ENCODE measurements around the gene ROBO2.

The ROBO2 gene

DNA sequence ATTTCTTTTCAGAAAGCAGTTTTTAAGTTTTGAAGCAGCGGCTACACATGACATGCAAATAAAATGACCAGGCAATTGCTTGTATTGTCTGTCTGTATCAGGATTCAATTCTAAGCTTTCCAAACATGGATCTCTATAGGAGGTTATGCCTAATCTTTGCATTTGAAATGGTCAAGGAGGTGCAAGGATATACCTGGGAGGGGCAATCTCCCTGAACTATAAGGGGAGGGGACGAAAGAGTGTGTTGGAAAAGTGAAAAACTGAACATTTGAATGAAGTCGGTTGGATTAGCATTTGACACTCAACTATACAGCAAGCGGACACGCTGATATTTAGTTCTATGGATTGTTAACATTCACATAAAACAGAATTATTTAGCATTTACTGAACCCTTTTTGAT, 11.7 kb downstream of the ROBO2 start:
- in situ Hi-C loops (cut with HindIII; ENCODE audit: low pct_ligation_motif_present, low pct_unique_long_range_greater_than_20kb, low sequenced_read_pairs): no loop called here
- DNase-seq: no peak

DNA sequence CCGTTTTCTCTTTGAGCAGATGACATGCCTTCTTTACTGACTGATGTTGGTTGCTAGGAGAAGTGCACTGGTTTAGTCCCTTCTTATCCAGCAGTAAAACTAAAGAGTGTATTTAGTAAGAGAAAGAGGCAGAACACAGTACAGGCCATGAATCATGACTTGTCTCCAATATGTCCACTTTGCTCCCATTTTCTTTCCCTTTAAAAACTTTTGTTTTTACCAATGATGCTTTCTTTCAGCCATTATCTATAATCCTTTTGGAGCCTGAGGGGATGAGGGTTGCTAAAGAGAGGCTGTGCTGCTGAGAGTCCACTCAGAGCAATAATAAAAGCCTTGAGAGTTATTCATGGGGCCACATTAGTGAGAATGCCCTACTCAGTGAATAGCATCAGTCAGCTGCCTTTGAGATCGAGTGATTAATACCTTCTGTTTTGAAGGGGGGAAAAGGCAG, 12.2 kb downstream of the ROBO2 start:
- in situ Hi-C loops (cut with HindIII; ENCODE audit: low pct_ligation_motif_present, low pct_unique_long_range_greater_than_20kb, low sequenced_read_pairs): no loop called here
- no peak for DNase-seq

DNA sequence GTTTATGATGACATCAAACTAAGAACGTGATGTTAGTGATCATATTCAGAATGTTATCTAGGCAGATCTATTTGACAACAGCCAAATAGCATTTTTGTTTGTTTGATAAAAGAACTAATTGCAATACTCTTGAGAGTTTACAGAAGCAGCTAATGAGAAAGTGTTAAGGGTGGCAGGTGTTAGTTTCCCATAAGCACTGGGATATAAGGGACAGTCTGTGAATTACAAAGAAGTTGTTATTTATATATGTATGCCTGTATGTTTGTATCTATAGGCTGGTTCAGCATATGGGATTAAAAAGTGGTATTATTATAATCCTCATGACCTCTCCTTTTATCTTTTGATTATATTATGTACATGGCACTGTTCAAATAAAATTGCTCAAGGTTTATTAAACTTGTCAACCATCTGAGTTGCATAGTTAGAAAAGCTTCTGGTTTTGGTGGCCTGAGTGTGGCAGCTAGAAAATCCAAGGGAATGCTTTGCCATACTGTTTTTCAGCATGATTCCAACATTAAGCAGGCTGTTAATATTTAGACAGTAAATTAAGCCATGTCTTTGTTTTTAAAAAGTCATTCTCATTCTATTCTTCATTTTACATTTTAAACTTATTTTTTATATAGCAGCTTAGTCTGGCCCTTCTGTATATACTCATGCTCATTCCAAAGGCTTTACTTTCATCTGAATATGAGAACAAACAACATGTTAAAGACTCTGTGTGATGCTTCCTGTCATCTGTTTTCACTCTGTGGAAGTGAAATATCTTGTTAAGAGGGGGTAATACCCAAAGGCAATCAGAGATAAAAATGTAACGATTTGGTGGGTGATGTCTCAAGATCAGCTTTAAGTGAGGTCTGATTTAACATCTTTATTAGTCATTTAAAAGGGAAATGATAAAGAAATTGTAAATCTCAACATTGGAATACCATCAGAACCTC, 13.1 kb downstream of the ROBO2 start:
- no peak for DNase-seq
- in situ Hi-C loops (cut with HindIII; ENCODE audit: low pct_ligation_motif_present, low pct_unique_long_range_greater_than_20kb, low sequenced_read_pairs): no loop called here

DNA sequence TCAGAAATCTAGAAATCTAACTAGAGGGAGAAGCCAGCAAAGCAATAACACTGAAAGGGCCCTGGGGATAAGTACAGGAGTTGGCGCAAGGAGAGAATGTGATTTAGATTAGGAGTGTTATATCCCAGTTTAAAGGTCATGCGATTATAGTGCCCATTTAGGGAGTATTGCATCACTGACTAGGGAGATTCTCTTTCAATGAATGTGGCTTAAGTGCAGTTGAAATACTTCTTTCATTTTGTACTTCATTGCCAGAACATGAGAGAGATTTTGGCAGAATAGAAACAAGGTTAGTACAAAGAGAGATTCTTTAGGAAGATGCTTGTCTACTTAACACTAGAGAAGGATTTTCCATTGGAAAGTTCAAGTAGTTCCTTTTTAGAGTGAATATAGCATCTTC, 13.9 kb downstream of the ROBO2 start:
- in situ Hi-C loops (cut with HindIII; ENCODE audit: low pct_ligation_motif_present, low pct_unique_long_range_greater_than_20kb, low sequenced_read_pairs): no loop called here
- DNase-seq: no peak

DNA sequence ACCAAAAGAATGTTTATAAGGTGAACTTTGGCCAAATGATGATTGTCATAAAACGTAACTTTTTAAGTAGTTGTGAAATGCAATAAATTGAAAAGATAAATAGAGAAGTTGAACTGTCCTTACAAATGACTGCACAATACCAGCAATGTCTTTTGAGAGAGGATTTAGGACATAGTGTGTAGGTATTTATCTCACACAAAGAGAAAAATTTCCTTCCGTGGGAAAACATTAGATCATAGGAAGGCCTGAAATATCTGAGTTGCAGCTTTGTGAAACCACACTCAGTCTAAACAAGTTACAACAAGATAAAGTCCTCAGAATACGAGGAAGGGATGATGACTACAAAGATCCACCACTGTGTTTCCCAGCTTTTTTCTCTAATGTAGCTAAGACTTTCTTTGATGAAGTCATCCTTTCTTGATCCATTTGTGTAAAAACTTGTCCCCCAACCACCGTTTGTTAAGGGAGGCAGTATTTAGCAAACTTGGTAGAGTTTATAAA, 16.0 kb downstream of the ROBO2 start:
- DNase-seq: no peak
- in situ Hi-C loops (cut with HindIII; ENCODE audit: low pct_ligation_motif_present, low pct_unique_long_range_greater_than_20kb, low sequenced_read_pairs): no loop called here

DNA sequence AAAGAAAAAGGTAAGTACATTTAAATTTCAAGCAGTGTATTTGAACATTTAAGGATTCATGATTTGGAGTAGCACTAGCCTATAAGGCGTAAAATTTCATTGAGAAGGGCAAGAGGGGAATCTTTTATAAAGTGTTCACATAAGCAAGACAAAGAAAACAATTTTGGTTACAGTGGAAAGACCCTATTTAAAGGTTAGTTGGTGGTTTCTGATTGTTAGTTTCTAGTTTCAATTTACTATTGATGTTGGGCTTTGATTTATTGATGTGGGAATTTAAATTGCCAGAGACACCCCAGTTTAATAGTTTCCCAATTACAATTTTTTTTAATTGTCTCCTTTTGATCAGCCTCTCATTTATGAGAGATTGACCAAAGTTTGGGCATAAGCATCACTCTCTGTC, 19.5 kb downstream of the ROBO2 start:
- in situ Hi-C loops (cut with HindIII; ENCODE audit: low pct_ligation_motif_present, low pct_unique_long_range_greater_than_20kb, low sequenced_read_pairs): no loop called here
- DNase-seq: no peak

DNA sequence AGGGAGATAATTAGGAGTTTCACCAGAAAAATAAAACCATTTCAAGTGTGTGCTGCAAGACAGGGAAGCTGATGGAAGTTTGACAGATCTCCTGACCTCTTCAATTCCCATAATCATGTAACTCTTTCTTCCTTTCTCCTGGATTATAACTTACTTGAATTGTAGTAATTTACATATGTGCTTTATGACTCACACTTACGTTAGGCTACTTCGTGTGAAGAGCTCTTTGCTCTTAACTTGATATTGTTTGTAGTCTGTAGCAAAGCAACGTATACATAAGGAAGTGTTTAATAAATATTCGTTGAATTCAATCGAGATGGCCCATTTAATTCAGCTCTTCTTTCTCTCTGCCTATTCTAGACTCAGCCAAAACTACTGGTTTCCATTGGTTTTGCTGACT, 23.5 kb downstream of the ROBO2 start:
- DNase-seq: no peak
- in situ Hi-C loops (cut with HindIII; ENCODE audit: low pct_ligation_motif_present, low pct_unique_long_range_greater_than_20kb, low sequenced_read_pairs): no loop called here

DNA sequence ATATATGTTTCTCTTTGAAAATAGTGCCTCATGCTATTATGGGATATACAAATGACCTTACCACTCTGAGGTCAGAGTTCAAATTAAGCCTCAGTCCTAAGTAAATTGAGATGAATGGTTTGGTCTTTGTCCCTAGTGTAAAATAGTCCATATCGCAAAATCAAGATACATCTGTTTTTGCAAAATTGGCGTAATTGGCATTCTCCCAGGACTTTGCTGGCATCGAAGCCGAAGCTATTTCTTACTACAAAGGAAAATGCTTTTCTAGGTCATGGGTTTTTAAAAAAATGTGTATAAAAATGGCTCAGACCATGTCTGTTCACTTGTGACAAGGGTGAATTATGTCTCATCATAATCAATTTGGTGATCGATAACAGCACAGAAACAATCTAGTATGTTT, 25.9 kb downstream of the ROBO2 start:
- in situ Hi-C loops (cut with HindIII; ENCODE audit: low pct_ligation_motif_present, low pct_unique_long_range_greater_than_20kb, low sequenced_read_pairs): no loop called here

DNA sequence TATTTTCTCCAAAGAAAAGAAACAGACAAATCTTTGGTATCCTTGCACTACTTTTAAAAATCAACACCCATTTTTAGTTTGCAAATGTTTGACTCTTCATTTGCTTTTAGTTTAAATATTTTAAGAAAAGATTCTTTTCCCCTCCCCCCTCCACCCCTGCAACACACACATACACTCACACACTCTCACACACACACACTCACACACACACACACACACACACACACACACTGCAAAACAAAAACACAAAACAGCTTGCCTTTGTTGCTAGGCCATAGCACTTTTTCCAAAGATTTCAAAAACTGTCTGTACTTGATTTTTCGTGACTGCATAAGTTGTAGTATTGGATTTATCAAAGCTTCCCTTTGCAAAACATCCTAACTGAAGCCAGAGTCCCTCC, 26.9 kb downstream of the ROBO2 start:
- in situ Hi-C loops (cut with HindIII; ENCODE audit: low pct_ligation_motif_present, low pct_unique_long_range_greater_than_20kb, low sequenced_read_pairs): no loop called here
- DNase-seq: no peak

More for the DNA sequence above, 25.9 kb downstream of the ROBO2 start:
- DNase-seq: no peak

DNA sequence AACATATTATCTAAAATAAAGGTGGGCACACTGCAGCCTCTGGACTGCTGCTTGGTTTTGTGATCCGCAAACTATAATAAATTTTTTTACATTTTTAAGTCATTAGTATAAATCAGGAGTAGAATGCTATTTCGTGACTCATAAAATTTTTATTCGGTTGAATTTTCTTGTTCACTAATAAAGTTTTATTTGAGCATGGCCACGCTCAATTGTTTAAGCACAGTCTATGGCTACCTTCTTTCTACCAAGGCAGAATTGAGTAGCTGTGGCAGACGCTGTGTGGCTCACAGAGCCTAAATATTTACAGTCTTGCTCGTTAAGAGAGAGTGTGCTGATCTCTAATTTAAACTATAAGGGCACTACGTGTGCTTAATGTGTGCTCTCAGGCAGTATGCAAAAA, 28.9 kb downstream of the ROBO2 start:
- in situ Hi-C loops (cut with HindIII; ENCODE audit: low pct_ligation_motif_present, low pct_unique_long_range_greater_than_20kb, low sequenced_read_pairs): no loop called here
- DNase-seq: no peak

DNA sequence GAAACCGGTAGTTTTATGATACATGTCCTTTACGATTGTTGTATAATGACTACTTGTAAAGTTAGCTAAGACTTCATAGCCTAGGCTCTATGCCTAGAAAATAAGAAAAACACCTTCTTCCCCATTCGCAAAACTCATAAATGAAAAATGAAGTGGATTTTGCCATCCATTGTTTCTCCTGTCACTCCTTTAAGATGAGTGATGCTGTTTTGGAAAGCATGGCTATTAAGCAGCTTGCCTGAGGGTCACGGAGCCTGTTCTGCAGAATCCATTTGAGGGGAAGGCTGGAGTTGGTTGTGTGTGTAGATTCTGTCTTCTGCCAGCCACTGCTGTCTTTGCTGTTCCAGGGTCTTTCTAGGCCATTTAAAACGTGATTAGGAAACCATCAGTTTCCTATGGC, 31.5 kb downstream of the ROBO2 start:
- DNase-seq: no peak
- in situ Hi-C loops (cut with HindIII; ENCODE audit: low pct_ligation_motif_present, low pct_unique_long_range_greater_than_20kb, low sequenced_read_pairs): no loop called here

DNA sequence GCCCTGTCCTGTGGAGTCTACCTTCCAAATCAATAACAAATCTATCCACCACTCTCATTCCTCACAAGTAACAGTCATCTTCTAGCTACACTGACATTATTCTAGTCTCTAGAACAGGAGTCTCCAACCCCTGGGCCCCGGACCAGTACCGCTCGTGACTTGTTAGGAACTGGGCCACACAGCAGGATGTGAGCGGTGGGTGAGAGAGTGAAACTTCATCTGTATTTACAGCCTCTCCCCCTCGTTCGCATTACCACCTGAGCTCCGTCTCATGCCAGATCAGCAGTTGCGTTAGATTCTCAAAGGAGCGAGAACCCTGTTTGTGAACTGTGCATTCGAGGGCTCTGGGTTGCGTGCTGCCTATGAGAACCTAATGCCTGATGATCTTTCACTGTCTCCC, 31.9 kb downstream of the ROBO2 start:
- no peak for DNase-seq
- in situ Hi-C loops (cut with HindIII; ENCODE audit: low pct_ligation_motif_present, low pct_unique_long_range_greater_than_20kb, low sequenced_read_pairs): no loop called here

DNA sequence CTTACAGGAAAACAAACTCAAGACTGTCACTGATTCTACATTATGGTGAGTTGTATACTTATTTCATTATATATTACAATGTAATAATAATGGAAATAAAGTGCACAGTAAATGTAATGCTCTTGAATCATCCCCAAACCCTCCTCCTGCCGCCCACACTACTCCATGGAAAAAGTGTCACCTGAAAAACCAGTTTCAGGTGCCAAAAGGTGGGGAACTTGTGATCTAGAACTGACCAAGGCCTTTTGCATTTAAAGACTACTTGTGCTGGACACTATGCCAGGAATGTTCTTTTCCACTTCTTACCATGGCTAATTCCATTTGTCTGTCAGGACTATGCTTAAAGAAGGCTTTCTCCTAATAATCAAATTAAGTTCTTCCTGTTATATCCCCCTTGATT, 32.3 kb downstream of the ROBO2 start:
- in situ Hi-C loops (cut with HindIII; ENCODE audit: low pct_ligation_motif_present, low pct_unique_long_range_greater_than_20kb, low sequenced_read_pairs): no loop called here

DNA sequence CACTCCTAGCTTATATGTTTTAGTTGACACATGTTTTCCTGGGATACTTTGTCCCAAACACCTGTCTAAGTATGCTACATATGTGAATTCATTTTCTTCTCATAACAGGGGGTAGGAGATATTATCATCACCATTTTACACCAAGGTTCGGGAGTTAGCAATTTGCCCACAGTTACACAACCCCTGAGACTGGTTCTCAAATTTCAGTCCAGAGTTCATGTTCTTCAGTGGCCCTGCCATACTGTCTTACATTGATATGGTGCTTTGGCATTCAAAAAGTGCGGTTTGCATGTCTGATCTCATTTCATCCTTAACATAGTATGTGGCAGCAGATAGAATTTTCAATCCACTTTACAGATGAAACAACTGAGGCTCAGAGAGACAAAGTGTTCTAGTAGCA, 38.4 kb downstream of the ROBO2 start:
- no peak for DNase-seq
- in situ Hi-C loops (cut with HindIII; ENCODE audit: low pct_ligation_motif_present, low pct_unique_long_range_greater_than_20kb, low sequenced_read_pairs): no loop called here

More for the DNA sequence above, 32.3 kb downstream of the ROBO2 start:
- DNase-seq: no peak

DNA sequence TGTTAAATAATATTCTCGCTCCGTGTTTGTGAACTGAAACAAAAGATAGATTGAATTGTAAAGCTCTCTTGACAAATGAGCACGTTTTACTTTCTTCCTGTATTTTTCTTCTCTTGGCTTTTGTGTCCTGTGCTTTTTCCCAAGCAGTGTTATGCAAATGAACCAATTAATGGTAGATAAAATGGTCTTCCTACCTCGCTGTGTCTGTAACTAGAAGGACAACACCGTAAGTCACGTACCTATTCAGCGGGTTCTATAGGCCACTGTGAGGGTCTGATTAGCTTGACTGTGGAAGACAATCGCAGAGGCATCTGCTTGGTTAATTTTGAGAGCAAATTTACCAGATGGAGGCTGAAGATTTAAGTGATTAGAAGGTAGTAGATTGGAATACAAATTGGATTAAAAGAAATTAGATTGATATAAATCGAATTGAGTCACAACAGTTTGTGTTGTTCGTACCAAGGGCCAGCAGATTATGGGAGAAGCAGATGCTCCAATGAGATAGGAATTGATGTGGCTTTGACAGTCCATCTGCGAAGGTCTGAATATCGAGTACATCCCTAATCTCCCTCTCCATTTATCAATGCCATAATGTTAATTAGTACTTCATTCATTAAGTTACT, 40.2 kb downstream of the ROBO2 start:
- in situ Hi-C loops (cut with HindIII; ENCODE audit: low pct_ligation_motif_present, low pct_unique_long_range_greater_than_20kb, low sequenced_read_pairs): no loop called here
- DNase-seq: no peak

DNA sequence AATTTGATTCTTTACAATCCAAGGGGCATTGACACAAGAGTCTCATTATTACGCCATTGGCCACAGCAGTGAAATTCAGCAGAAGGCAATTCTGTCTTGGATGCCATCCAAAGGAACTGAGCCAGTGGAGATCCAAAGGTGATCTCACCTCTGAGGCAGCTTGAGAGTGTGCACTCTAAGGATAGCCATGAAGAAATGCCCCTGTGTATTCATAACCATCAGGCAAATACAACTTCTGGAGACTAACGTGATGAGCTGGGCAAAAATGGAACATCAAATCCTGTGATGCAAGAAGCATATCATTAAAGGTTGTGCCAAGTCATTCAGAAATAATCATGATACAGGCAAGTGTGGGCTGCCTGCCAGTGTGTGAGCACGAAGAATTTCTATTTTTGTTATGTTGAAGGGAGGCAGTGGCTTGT, 41.4 kb downstream of the ROBO2 start:
- in situ Hi-C loops (cut with HindIII; ENCODE audit: low pct_ligation_motif_present, low pct_unique_long_range_greater_than_20kb, low sequenced_read_pairs): no loop called here
- DNase-seq: peak; percentile 46

DNA sequence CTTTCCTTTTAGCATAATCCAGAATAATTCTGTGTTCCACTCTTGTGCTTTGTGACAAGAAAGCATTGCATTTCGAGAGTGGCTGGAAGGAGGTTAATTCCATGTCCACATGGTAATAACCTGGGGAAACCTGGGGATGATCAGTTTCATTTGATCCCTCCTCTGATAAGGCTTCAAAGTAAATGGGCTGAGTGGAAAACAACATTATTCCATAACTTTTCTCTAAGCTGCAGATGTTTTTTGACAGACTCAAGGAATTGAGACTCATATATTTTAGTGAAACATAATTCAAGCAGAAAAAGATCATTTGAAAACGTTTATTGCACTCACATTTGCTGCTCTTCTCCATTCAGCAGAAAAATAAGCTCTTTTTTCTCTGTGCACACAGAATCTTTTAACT, 44.6 kb downstream of the ROBO2 start:
- in situ Hi-C loops (cut with HindIII; ENCODE audit: low pct_ligation_motif_present, low pct_unique_long_range_greater_than_20kb, low sequenced_read_pairs): no loop called here
- DNase-seq: no peak

DNA sequence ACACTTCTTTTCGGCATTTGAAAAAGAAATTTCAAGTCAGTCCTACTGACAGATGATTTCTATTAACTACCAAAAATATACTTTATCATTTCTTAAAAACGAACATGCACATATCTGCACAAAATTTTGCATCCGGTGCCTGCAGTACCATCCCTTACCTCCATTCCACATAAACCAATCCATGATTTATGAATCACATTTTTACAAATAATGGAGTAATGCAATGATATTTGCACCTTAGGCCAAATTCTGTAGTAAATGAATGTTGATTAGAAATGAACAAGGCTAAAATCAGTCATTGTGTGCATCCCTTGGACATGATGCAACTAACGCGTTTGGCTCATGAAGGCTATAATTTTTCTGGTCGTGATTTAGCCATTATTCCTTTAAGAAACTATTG, 46.5 kb downstream of the ROBO2 start:
- in situ Hi-C loops (cut with HindIII; ENCODE audit: low pct_ligation_motif_present, low pct_unique_long_range_greater_than_20kb, low sequenced_read_pairs): no loop called here
- DNase-seq: no peak

DNA sequence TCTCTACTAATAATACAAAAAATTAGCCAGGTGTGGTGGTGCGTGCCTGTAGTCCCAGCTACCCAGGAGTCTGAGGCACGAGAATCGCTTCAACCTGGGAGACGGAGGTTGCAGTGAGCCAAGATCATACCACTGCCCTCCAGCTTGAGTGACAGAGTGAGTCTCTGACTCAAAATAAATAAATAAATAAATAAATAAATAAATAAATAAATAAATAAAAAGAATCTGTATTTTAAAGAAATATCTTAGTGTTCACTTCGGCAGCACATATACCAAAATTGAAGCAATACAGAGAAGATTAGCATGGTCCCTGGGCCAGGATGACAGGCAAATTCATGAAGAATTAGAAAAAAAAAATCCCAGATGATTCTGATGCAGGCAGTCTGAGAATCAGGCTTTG, 51.9 kb downstream of the ROBO2 start:
- no peak for DNase-seq
- in situ Hi-C loops (cut with HindIII; ENCODE audit: low pct_ligation_motif_present, low pct_unique_long_range_greater_than_20kb, low sequenced_read_pairs): no loop called here

DNA sequence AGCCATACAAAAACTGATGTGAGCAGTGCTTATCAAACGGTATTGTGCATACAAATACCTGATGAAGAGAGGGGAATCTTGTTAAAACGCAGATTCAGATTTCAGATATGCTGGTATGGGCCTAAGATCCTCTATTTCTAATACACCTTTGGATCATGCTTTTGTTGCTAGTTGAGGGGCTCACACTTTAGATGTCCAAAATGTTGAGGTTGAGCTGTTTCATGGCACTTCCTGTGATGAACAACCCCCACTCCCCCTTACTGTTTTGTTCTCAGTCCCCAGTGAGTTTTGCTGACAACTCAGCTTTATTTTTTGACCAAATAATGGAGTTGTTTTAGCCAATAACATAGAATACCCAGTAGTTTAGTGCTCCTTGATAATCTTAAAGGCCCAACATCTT, 53.2 kb downstream of the ROBO2 start:
- DNase-seq: no peak
- in situ Hi-C loops (cut with HindIII; ENCODE audit: low pct_ligation_motif_present, low pct_unique_long_range_greater_than_20kb, low sequenced_read_pairs): no loop called here

Data from ACHN (cell line).